Thoracic aorta (tissue), 2 donors: ENCODE data around the gene TPR. TPM values are rescaled to one million over a fixed set of nuclear protein-coding genes. Genes with fewer than 3 reads are reported as not detected.

ENCODE experiments used
- ATAC-seq: fragments of 150-250 bp; one replicate; pipeline ENCODE4 v1.8.0; 2017; ENCODE audit warnings: low read depth; ENCODE audit not compliant: insufficient number of reproducible peaks, low FRiP score
- DNase-seq: peaks from one replicate; pipeline ENCODE4 v3.0.0-alpha.2; 2020; ENCODE audit warnings: low spot score
- H3K27ac ChIP-seq, 2 donors: fragments of 200-600 bp; sonication (generic); 1 replicate in 1 of 2; 2 replicates in 1 of 2; pipeline ENCODE4 v1.5.1; 2016; ENCODE audit warnings: mild to moderate bottlenecking in 2 of 2, moderate library complexity in 2 of 2
- H3K27me3 ChIP-seq: fragments of 200-600 bp; sonication (generic); replicated peaks from 2 replicates; pipeline ENCODE4 v1.6.0; 2016; ENCODE audit warnings: mild to moderate bottlenecking; ENCODE audit not compliant: insufficient read depth
- H3K36me3 ChIP-seq: fragments of 200-600 bp; sonication (generic); one replicate; pipeline ENCODE4 v1.5.1; 2016
- H3K4me1 ChIP-seq, 2 donors: fragments of 200-600 bp; sonication (generic); 1 replicate in 1 of 2; 2 replicates in 1 of 2; pipeline versions ENCODE4 v1.5.1 to v1.6.0; 2016; ENCODE audit warnings: low read depth in 2 of 2, mild to moderate bottlenecking in 1 of 2; ENCODE audit not compliant: control insufficient read depth in 1 of 2
- H3K4me3 ChIP-seq: fragments of 200-600 bp; sonication (generic); 2 replicates; pipeline ENCODE4 v1.5.1; 2016; ENCODE audit warnings: mild to moderate bottlenecking
- H3K9me3 ChIP-seq: fragments of 200-600 bp; sonication (generic); 2 replicates; pipeline ENCODE4 v1.5.1; 2016
- CTCF ChIP-seq: fragments of 200-600 bp; sonication (generic); IDR thresholded peaks from one replicate; pipeline ENCODE4 v1.5.1; 2019; ENCODE audit warnings: antibody characterized with exemption
- total RNA-seq, 2 donors: library from RNA; depleted of rRNA; stranded (reverse); fragments of >200 nt; gene quantifications; one replicate each; pipeline versions ENCODE4 v1.1.0 to v1.2.3, GENCODE V29; 2016

The TPR gene
- total RNA-seq, 2 donors from 2014 or later = 72.0 to 110 TPM

- Histone ChIP-seq H3K27me3 (no peaks in the 10 kb centered on the region), H3K4me1 (no peaks in the 10 kb centered on the region), H3K9me3 (no peaks in the 10 kb centered on the region), H3K27ac (no peak overlapping the region), H3K4me3 (no peak overlapping the region), H3K36me3 (peaks cover 40% of the 10 kb centered on the region)
- ATAC-seq (no peak), DNase-seq (no peak)
- no peak for TF ChIP-seq CTCF
Observed at GRCh38 chr1:186325239-186325638, 49.8 kb downstream of the TPR start.

- no peak for ATAC-seq
- Histone ChIP-seq H3K9me3 (no peaks in the 10 kb centered on the region), H3K4me1 (no peaks in the 10 kb centered on the region), H3K36me3 (peaks cover 38% of the 10 kb centered on the region), H3K27me3 (no peaks in the 10 kb centered on the region), H3K4me3 (no peak overlapping the region), H3K27ac (no peak overlapping the region)
- DNase-seq = no peak
- TF ChIP-seq CTCF = no peak
Observed at GRCh38 chr1:186323865-186324264, 51.2 kb downstream of the TPR start.

GRCh38 chr1:186315570-186315969, 59.5 kb downstream of the TPR start:
- TF ChIP-seq CTCF = no peak
- H3K9me3 ChIP-seq = no peaks in the 10 kb centered on the region
- no peak overlapping the region for H3K27ac ChIP-seq
- ATAC-seq (no peak), DNase-seq (no peak)
- no peaks in the 10 kb centered on the region for H3K27me3 ChIP-seq
- no peaks in the 10 kb centered on the region for H3K4me1 ChIP-seq
- H3K36me3 ChIP-seq = peaks cover 36% of the 10 kb centered on the region
- H3K4me3 ChIP-seq = no peak overlapping the region

GRCh38 chr1:186311375-186312051, 63.5 kb downstream of the TPR start:
- no peak for TF ChIP-seq CTCF
- H3K27ac ChIP-seq = no peak overlapping the region
- H3K27me3 ChIP-seq = no peaks in the 10 kb centered on the region
- no peaks in the 10 kb centered on the region for H3K4me1 ChIP-seq
- DNase-seq = no peak
- no peak overlapping the region for H3K4me3 ChIP-seq
- H3K9me3 ChIP-seq = no peaks in the 10 kb centered on the region
- peaks cover 24% of the 10 kb centered on the region for H3K36me3 ChIP-seq
- no peak for ATAC-seq

GRCh38 chr1:186310307-186310706, 64.7 kb downstream of the TPR start:
- DNase-seq (no peak), ATAC-seq (no peak)
- Histone ChIP-seq H3K4me1 (no peaks in the 10 kb centered on the region), H3K27me3 (no peaks in the 10 kb centered on the region), H3K36me3 (peaks cover 17% of the 10 kb centered on the region), H3K27ac (no peak overlapping the region), H3K9me3 (no peaks in the 10 kb centered on the region), H3K4me3 (no peak overlapping the region)
- no peak for TF ChIP-seq CTCF
